Measurements from ENCODE around the gene TSEN2. TPM values are rescaled to one million over a fixed set of nuclear protein-coding genes. Genes with fewer than 3 reads are reported as not detected.
A peak's percentile ranks its signal among the peaks of the same experiment; 100 is the strongest.

TSEN2 gene
- total RNA-seq, 2 experiments from 2014 or later = 33.2 to 41.4 TPM

- Histone ChIP-seq H3K4me2 (ENCODE audit: low read length) (peak overlapping the region; percentile 98), H3K4me1 (ENCODE audit: insufficient read depth, low read length, poor library complexity, severe bottlenecking) (peaks cover 25% of the 10 kb centered on the region), H3K4me3 (ENCODE audit: low read depth, low read length, poor library complexity, severe bottlenecking) (peak overlapping the region; percentile 92), H3K9me2 (ENCODE audit: insufficient read depth, low read length) (no peaks in the 10 kb centered on the region), H3K79me2 (ENCODE audit: insufficient read depth, low read depth, low read length) (peaks cover 39% of the 10 kb centered on the region), H2AFZ (ENCODE audit: low read length) (peak overlapping the region; percentile 66; the same call in 1 of the 2 replicates), H3K9me3 (ENCODE audit: low read length) (no peaks in the 10 kb centered on the region), H4K20me1 (ENCODE audit: insufficient read depth, low read length) (0 out of 2 replicates have a peak, but pooled peaks cover 3% of the 10 kb centered on the region), H3K36me3 (ENCODE audit: insufficient read depth, low read length) (peaks cover 40% of the 10 kb centered on the region), H3K27ac (ENCODE audit: low read depth, low read length, poor library complexity, severe bottlenecking) (peak overlapping the region; percentile 79)
- TF ChIP-seq CTCF (conservative IDR thresholded peaks at IDR 0.05; ENCODE audit: low read length) = no peak
- TF ChIP-seq EZH2phosphoT487 (IDR thresholded peaks at IDR 0.05; ENCODE audit: borderline replicate concordance, low read depth, low read length) = no peak
- ChIA-PET POLR2A (interaction anchor here (0.5 to 3.2 kb wide), 6 partner anchors 14 to 400 kb away, joined by 3 to 7 read pairs (median 3); no protein-coding TSS in a partner anchor), CTCF (ENCODE audit: unreplicated experiment) (no interaction called here)
- intact Hi-C loops (cut with micrococcal nuclease; ENCODE audit: unreplicated experiment) = loop anchor here (5.0 to 10.0 kb wide), 5 partner anchors 210 to 1110 kb away; partner anchors contain the start of gene TAMM41
- DNase-seq (ENCODE audit: low spot score) = no peak
- BruUV-seq (replicated peaks) = no TSS peak
Measured at GRCh38 chr3:12484983-12485327, 675 bp downstream of the TSEN2 start.

GRCh38 chr3:12486001-12486400 lies 1.7 kb downstream of the TSEN2 start:
- intact Hi-C loops (cut with micrococcal nuclease; ENCODE audit: unreplicated experiment) = loop anchor here (10.0 kb wide), 2 partner anchors 211 to 1111 kb away; no protein-coding TSS in a partner anchor
- CTCF ChIA-PET (ENCODE audit: unreplicated experiment) = no interaction called here
- Histone ChIP-seq H4K20me1 (ENCODE audit: insufficient read depth, low read length) (0 out of 2 replicates have a peak, but pooled peaks cover 3% of the 10 kb centered on the region), H3K9me3 (ENCODE audit: low read length) (no peaks in the 10 kb centered on the region), H3K4me2 (ENCODE audit: low read length) (peak overlapping the region; percentile 98; the same call in 1 of the 2 replicates), H3K4me1 (ENCODE audit: insufficient read depth, low read length, poor library complexity, severe bottlenecking) (peaks cover 25% of the 10 kb centered on the region), H2AFZ (ENCODE audit: low read length) (no peak overlapping the region), H3K79me2 (ENCODE audit: insufficient read depth, low read depth, low read length) (peaks cover 39% of the 10 kb centered on the region), H3K27ac (ENCODE audit: low read depth, low read length, poor library complexity, severe bottlenecking) (no peak overlapping the region), H3K9me2 (ENCODE audit: insufficient read depth, low read length) (no peaks in the 10 kb centered on the region), H3K4me3 (ENCODE audit: low read depth, low read length, poor library complexity, severe bottlenecking) (peak overlapping the region; percentile 92), H3K36me3 (ENCODE audit: insufficient read depth, low read length) (peaks cover 50% of the 10 kb centered on the region)
- no peak for TF ChIP-seq EZH2phosphoT487 (IDR thresholded peaks at IDR 0.05; ENCODE audit: borderline replicate concordance, low read depth, low read length)
- no peak for TF ChIP-seq CTCF (conservative IDR thresholded peaks at IDR 0.05; ENCODE audit: low read length)
- no TSS peak for BruUV-seq (replicated peaks)
- POLR2A ChIA-PET = interaction anchor here (1.4 to 3.2 kb wide), 2 partner anchors 15 to 28 kb away, joined by 3 to 7 read pairs; no protein-coding TSS in a partner anchor
- no peak for DNase-seq (ENCODE audit: low spot score)

DNA sequence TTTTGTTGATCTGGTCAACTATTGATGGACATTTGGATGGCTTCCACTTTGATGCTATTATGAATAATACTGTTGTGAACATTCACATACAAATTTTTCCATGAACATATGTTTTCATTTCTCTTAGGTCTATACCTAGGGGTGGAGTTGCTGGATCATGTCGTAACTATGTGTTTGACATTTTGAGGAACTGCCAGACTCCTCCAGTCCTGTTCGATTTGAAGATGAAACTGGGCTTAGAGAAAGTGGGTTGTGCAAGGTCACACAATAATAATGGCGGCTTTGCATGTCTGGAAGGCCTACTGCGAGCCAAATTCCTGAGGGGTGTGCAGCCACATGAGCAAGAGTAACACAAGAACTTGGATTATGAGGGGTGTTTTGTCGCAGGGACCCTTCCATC lies 2.6 kb downstream of the TSEN2 start:
- Histone ChIP-seq H3K4me3 (ENCODE audit: low read depth, low read length, poor library complexity, severe bottlenecking) (no peak overlapping the region), H3K27ac (ENCODE audit: low read depth, low read length, poor library complexity, severe bottlenecking) (no peak overlapping the region), H3K36me3 (ENCODE audit: insufficient read depth, low read length) (peaks cover 59% of the 10 kb centered on the region), H3K4me1 (ENCODE audit: insufficient read depth, low read length, poor library complexity, severe bottlenecking) (peaks cover 25% of the 10 kb centered on the region), H3K9me2 (ENCODE audit: insufficient read depth, low read length) (no peaks in the 10 kb centered on the region), H4K20me1 (ENCODE audit: insufficient read depth, low read length) (0 out of 2 replicates have a peak, but pooled peaks cover 3% of the 10 kb centered on the region), H3K79me2 (ENCODE audit: insufficient read depth, low read depth, low read length) (peaks cover 39% of the 10 kb centered on the region), H2AFZ (ENCODE audit: low read length) (no peak overlapping the region), H3K4me2 (ENCODE audit: low read length) (no peak overlapping the region), H3K9me3 (ENCODE audit: low read length) (no peaks in the 10 kb centered on the region)
- DNase-seq (ENCODE audit: low spot score) = no peak
- POLR2A ChIA-PET = no interaction called here
- BruUV-seq (replicated peaks) = no TSS peak
- intact Hi-C loops (cut with micrococcal nuclease; ENCODE audit: unreplicated experiment) = loop anchor here (10.0 kb wide), 2 partner anchors 212 to 1112 kb away; no protein-coding TSS in a partner anchor
- CTCF ChIA-PET (ENCODE audit: unreplicated experiment) = no interaction called here
- no peak for TF ChIP-seq CTCF (conservative IDR thresholded peaks at IDR 0.05; ENCODE audit: low read length)
- no peak for TF ChIP-seq EZH2phosphoT487 (IDR thresholded peaks at IDR 0.05; ENCODE audit: borderline replicate concordance, low read depth, low read length)
